Measurements from ENCODE around the gene RTL9. TPM values are rescaled to one million over a fixed set of nuclear protein-coding genes. Genes with fewer than 3 reads are reported as not detected.
A peak's percentile ranks its signal among the peaks of the same experiment; 100 is the strongest.
"Not testable (repeated sequence)": the region's sequence is repeated elsewhere in the genome, so short reads cannot be mapped to it uniquely, and the experiment has no call there.

RTL9 gene
- total RNA-seq, 1 donor: under 0.01 TPM

- H3K4me3 ChIP-seq (ENCODE audit: low read depth, low read length): no peak overlapping the region
- DNase-seq (ENCODE audit: low read depth): no peak
- no peak for TF ChIP-seq CTCF (IDR thresholded peaks at IDR 0.05; ENCODE audit: insufficient read depth, low read depth, low read length)
Measured at GRCh38 chrX:110322603-110323002, 36.0 kb upstream of the RTL9 start.

- no peak for DNase-seq (ENCODE audit: low read depth)
- H3K4me3 ChIP-seq (ENCODE audit: low read depth, low read length): no peak overlapping the region
- TF ChIP-seq CTCF (IDR thresholded peaks at IDR 0.05; ENCODE audit: insufficient read depth, low read depth, low read length): no peak
Measured at GRCh38 chrX:110326712-110327111, 31.9 kb upstream of the RTL9 start.

- DNase-seq (ENCODE audit: low read depth): no peak
- no peak for TF ChIP-seq CTCF (IDR thresholded peaks at IDR 0.05; ENCODE audit: insufficient read depth, low read depth, low read length)
- H3K4me3 ChIP-seq (ENCODE audit: low read depth, low read length): no peak overlapping the region
Measured at GRCh38 chrX:110327336-110327735, 31.3 kb upstream of the RTL9 start.

GRCh38 chrX:110328613-110329012 is 30.0 kb upstream of the RTL9 start:
- not testable (repeated sequence) for DNase-seq (ENCODE audit: low read depth); H3K4me3 ChIP-seq (ENCODE audit: low read depth, low read length)

- no peak for TF ChIP-seq CTCF (IDR thresholded peaks at IDR 0.05; ENCODE audit: insufficient read depth, low read depth, low read length)
- DNase-seq (ENCODE audit: low read depth): no peak
- no peak overlapping the region for H3K4me3 ChIP-seq (ENCODE audit: low read depth, low read length)
Measured at GRCh38 chrX:110331444-110332030, 27.1 kb upstream of the RTL9 start.

GRCh38 chrX:110333458-110333857 is 25.2 kb upstream of the RTL9 start:
- H3K4me3 ChIP-seq (ENCODE audit: low read depth, low read length); DNase-seq (ENCODE audit: low read depth): not testable (repeated sequence)

GRCh38 chrX:110338935-110339334 is 19.7 kb upstream of the RTL9 start:
- H3K4me3 ChIP-seq (ENCODE audit: low read depth, low read length): no peak overlapping the region
- no peak for DNase-seq (ENCODE audit: low read depth)
- TF ChIP-seq CTCF (IDR thresholded peaks at IDR 0.05; ENCODE audit: insufficient read depth, low read depth, low read length): no peak

GRCh38 chrX:110341189-110342035 is 17.2 kb upstream of the RTL9 start:
- peak; percentile 92 for DNase-seq (ENCODE audit: low read depth)
- no peak overlapping the region for H3K4me3 ChIP-seq (ENCODE audit: low read depth, low read length)
- no peak for TF ChIP-seq CTCF (IDR thresholded peaks at IDR 0.05; ENCODE audit: insufficient read depth, low read depth, low read length)
